ENCODE results near the gene E2F3. TPM values are rescaled to one million over a fixed set of nuclear protein-coding genes. Genes with fewer than 3 reads are reported as not detected.

The E2F3 gene
- total and polyA plus RNA-seq, 2 donors (not counting 3 experiments of a cell fraction or from before 2014, with no cell fraction given), result 8.6 to 22.0 TPM

GRCh38 chr6:20432692-20433091 is 31.0 kb downstream of the E2F3 start:
- no TSS peak for BruUV-seq (replicated peaks)
- no peaks in the 10 kb centered on the region for H3K27me3 ChIP-seq (ENCODE audit: control insufficient read depth in 2 of 2, insufficient read depth in 2 of 2, low read length in 2 of 2)
- no peak overlapping the region for H2AFZ ChIP-seq (ENCODE audit: low read depth, low read length)
- no peak overlapping the region for H3K27ac ChIP-seq (ENCODE audit: insufficient read depth, low read depth, low read length)
- CTCF ChIA-PET, result interaction anchor here (1.4 kb wide), 1 partner anchor 29 kb away, joined by 3 read pairs; no protein-coding TSS in a partner anchor
- no peak overlapping the region for H3K9ac ChIP-seq (replicated peaks; ENCODE audit: extremely low read depth, insufficient read depth, low read length)
- peaks cover 2% of the 10 kb centered on the region in 2 experiments for H3K36me3 ChIP-seq (ENCODE audit: control insufficient read depth in 2 of 2, extremely low read depth in 1 of 2, insufficient read depth in 2 of 2, low read length in 2 of 2)
- intact Hi-C loops (cut with micrococcal nuclease) (no loop called here), dilution Hi-C loops (cut with MboI; ENCODE audit: extremely low pct_ligation_motif_present, low sequenced_read_pairs) (no loop called here)
- no peak overlapping the region for H3K4me3 ChIP-seq (replicated peaks in 1 of 3; ENCODE audit: insufficient read depth in 1 of 3, low read depth in 1 of 3, low read length in 3 of 3)
- no peaks in the 10 kb centered on the region for H3K4me1 ChIP-seq (ENCODE audit: control insufficient read depth, extremely low read depth, insufficient read depth, low read length)
- H4K20me1 ChIP-seq (replicated peaks; ENCODE audit: control insufficient read depth, extremely low read depth, insufficient read depth, low read length), result peaks cover 4% of the 10 kb centered on the region
- no peak overlapping the region for H3K4me2 ChIP-seq (ENCODE audit: insufficient read depth, low read length)
- no peak for DNase-seq (ENCODE audit: low read depth, low spot score)
- H3K9me1 ChIP-seq (replicated peaks; ENCODE audit: control insufficient read depth, extremely low read depth, insufficient read depth, low read length), result no peaks in the 10 kb centered on the region
- POLR2A ChIA-PET, result no interaction called here
- peaks cover 81% of the 10 kb centered on the region for H3K79me2 ChIP-seq (ENCODE audit: control insufficient read depth, insufficient read depth, low read length)
- TF ChIP-seq GATA2 (IDR thresholded peaks at IDR 0.05; ENCODE audit: insufficient read depth, insufficient read length, low read depth, low read length) (no peak), MYC (IDR thresholded peaks at IDR 0.05; ENCODE audit: low read depth, low read length) (no peak), CTCF (IDR thresholded peaks at IDR 0.05; ENCODE audit: extremely low read depth in 1 of 2, insufficient read depth in 1 of 2, low read depth in 1 of 2, low read length in 2 of 2) (no peak), JUN (IDR thresholded peaks at IDR 0.05; ENCODE audit: borderline replicate concordance, insufficient read depth, insufficient read length, low read depth) (no peak), POLR2AphosphoS5 (IDR thresholded peaks at IDR 0.05; ENCODE audit: insufficient read depth, low read depth, low read length) (no peak), EZH2 (IDR thresholded peaks at IDR 0.05; ENCODE audit: borderline replicate concordance, low read depth, low read length, severe bottlenecking) (no peak), MAX (IDR thresholded peaks at IDR 0.05; ENCODE audit: insufficient read depth, insufficient read length) (no peak), POLR2A (IDR thresholded peaks at IDR 0.05; ENCODE audit: low read depth, low read length) (no peak), FOS (IDR thresholded peaks at IDR 0.05; ENCODE audit: borderline replicate concordance, insufficient read depth, low read length) (no peak)
- H3K9me3 ChIP-seq (replicated peaks; ENCODE audit: control insufficient read depth, insufficient read depth, low read length), result no peaks in the 10 kb centered on the region
- no peak for FAIRE-seq
